Lung (tissue), 12 donors: ENCODE data around the gene DOCK1. TPM values are rescaled to one million over a fixed set of nuclear protein-coding genes. Genes with fewer than 3 reads are reported as not detected.

Experiments used
- ATAC-seq: fragments of 200-7000 bp; cut with Tn5 transposase; one replicate; pipeline ENCODE4 v1.9.1; 2020; ENCODE audit warnings: moderate number of reproducible peaks; ENCODE audit not compliant: insufficient read depth, low FRiP score
- DNase-seq, 3 donors: peaks; one replicate each; pipeline ENCODE4 v3.0.0-alpha.2; 2013 to 2017
- H3K27ac ChIP-seq, 2 donors: one replicate each; pipeline ENCODE4 v1.5.1; 2013; ENCODE audit warnings: mild to moderate bottlenecking in 2 of 2, moderate library complexity in 2 of 2, control low read depth in 1 of 2, inconsistent platforms in 1 of 2, low read depth in 1 of 2, low read length in 1 of 2
- H3K27me3 ChIP-seq, 3 donors: one replicate each; pipeline ENCODE4 v1.5.1; 2013; ENCODE audit warnings: low read length in 2 of 3; ENCODE audit not compliant: control insufficient read depth in 3 of 3, insufficient read depth in 3 of 3
- H3K36me3 ChIP-seq, 4 donors: one replicate each; pipeline ENCODE4 v1.5.1; 2013; ENCODE audit warnings: low read length in 4 of 4, mild to moderate bottlenecking in 1 of 4, moderate library complexity in 1 of 4; ENCODE audit not compliant: control insufficient read depth in 4 of 4, insufficient read depth in 4 of 4
- H3K4me1 ChIP-seq, 5 donors: one replicate each; pipeline ENCODE4 v1.5.1; 2013; ENCODE audit warnings: low read length in 5 of 5, mild to moderate bottlenecking in 2 of 5, moderate library complexity in 1 of 5; ENCODE audit not compliant: control insufficient read depth in 5 of 5, insufficient read depth in 5 of 5
- H3K4me3 ChIP-seq: one replicate; pipeline ENCODE4 v1.5.1; 2013; ENCODE audit warnings: mild to moderate bottlenecking, control low read depth, moderate library complexity
- H3K9ac ChIP-seq, 2 donors: one replicate each; pipeline ENCODE4 v1.5.1; 2013; ENCODE audit warnings: low read length in 2 of 2, control low read depth in 1 of 2; ENCODE audit not compliant: insufficient read depth in 1 of 2
- H3K9me3 ChIP-seq, 4 donors: one replicate each; pipeline ENCODE4 v1.5.1; 2013; ENCODE audit warnings: low read length in 3 of 4, mild to moderate bottlenecking in 1 of 4, moderate library complexity in 1 of 4; ENCODE audit not compliant: control insufficient read depth in 4 of 4, insufficient read depth in 3 of 4
- CTCF ChIP-seq: IDR thresholded peaks from 2 replicates; pipeline ENCODE4 v1.5.1; 2012; ENCODE audit warnings: mild to moderate bottlenecking; ENCODE audit errors: control extremely low read depth, extremely low read depth
- WGBS, 2 donors: extraction: QIAGEN DNeasy Blood & Tissue Kit; methylation state at CpG; one replicate each; pipeline ENCODE4 v1.1.7; 2013; 5-methylcytosine and 5-hydroxymethylcytosine counted together
- polyA plus RNA-seq, 2 donors: library from polyadenylated mRNA; stranded (reverse); fragments of 200-250 nt; gene quantifications; one replicate each; pipeline ENCODE4 v1.2.1, GENCODE V29; 2013
- total RNA-seq, 2 donors: library from RNA; depleted of rRNA in 1 of 2; stranded (reverse); fragments of >200 nt in 1 of 2; gene quantifications; one replicate each; pipeline ENCODE4 v1.2.1, GENCODE V29; 2014 to 2021
- donor health status: control.
- donor health status: control.
- donor health status: Bipolar disorder and iron deficiency.
- donor health status: healthy.
- donor health status: DM: yes; HTN: yes; CAD: no.

The DOCK1 gene
- total and polyA plus RNA-seq, 4 donors: 11.2 to 102 (median 30.5) TPM

GRCh38 chr10:126921162-126921561 lies 15.9 kb downstream of the DOCK1 start:
- 93 to 95% methylated on average over 4 of the region's 4 CpGs for WGBS, 2 donors

GRCh38 chr10:126921974-126922525 lies 16.8 kb downstream of the DOCK1 start:
- Histone ChIP-seq H3K27ac (no peak overlapping the region), H3K9me3 (no peaks in the 10 kb centered on the region), H3K4me1 (peaks cover 8 to 20% (median 9%) of the 10 kb centered on the region in 5 donors), H3K9ac (no peak overlapping the region), H3K4me3 (no peak overlapping the region), H3K36me3 (peaks cover 0 to 5% (median 4%) of the 10 kb centered on the region in 4 donors), H3K27me3 (no peaks in the 10 kb centered on the region)
- no peak for TF ChIP-seq CTCF
- WGBS, 2 donors: 83% methylated on average over 4 of the region's 4 CpGs
- no peak for DNase-seq
- ATAC-seq: no peak

More at GRCh38 chr10:126921162-126921561, 15.9 kb downstream of the DOCK1 start:
- no peak overlapping the region for H3K4me3 ChIP-seq
- no peak for DNase-seq
- TF ChIP-seq CTCF: no peak
- no peak overlapping the region for H3K27ac ChIP-seq
- H3K27me3 ChIP-seq: no peaks in the 10 kb centered on the region
- H3K9ac ChIP-seq: no peak overlapping the region
- peaks cover 0 to 5% (median 2%) of the 10 kb centered on the region in 4 donors for H3K36me3 ChIP-seq
- H3K4me1 ChIP-seq: peaks cover 8 to 20% (median 9%) of the 10 kb centered on the region in 5 donors
- H3K9me3 ChIP-seq: no peaks in the 10 kb centered on the region
- ATAC-seq: no peak

GRCh38 chr10:126924180-126924914 lies 19.1 kb downstream of the DOCK1 start:
- TF ChIP-seq CTCF: no peak
- Histone ChIP-seq H3K4me3 (no peak overlapping the region), H3K36me3 (peaks cover 0 to 13% (median 9%) of the 10 kb centered on the region in 4 donors), H3K4me1 (peaks cover 0 to 4% (median 2%) of the 10 kb centered on the region in 5 donors), H3K9me3 (no peaks in the 10 kb centered on the region), H3K9ac (no peak overlapping the region), H3K27ac (no peak overlapping the region), H3K27me3 (no peaks in the 10 kb centered on the region)
- DNase-seq (peak in 2 of 3 donors; percentile 19 to 44), ATAC-seq (no peak)
- WGBS, 2 donors: 59 to 68% methylated on average over 6 of the region's 6 CpGs
